HEK293T (cell line): ENCODE data around the gene DERL3.

Experiments used
- CTCF ChIA-PET: fragments of 350-600 bp; formaldehyde crosslinking; extraction: SDS; loops from one replicate; lab custom pipeline; 2021; ENCODE audit warnings: antibody characterized with exemption, inconsistent platforms; lab: Yijun Ruan, JAX
- POLR2A ChIA-PET: fragments of 350-600 bp; formaldehyde crosslinking; extraction: SDS; loops from one replicate; lab custom pipeline; 2020; ENCODE audit warnings: antibody characterized with exemption, inconsistent platforms; lab: Yijun Ruan, JAX
- DNase-seq: peaks from one replicate; pipeline ENCODE4 v3.0.0; 2012; ENCODE audit warnings: mixed read lengths; ENCODE audit errors: extremely low spot score
- ARNT ChIP-seq: fragments of 450-650 bp; IDR thresholded peaks from 2 replicates; pipeline ENCODE4 v1.6.1; 2017; ENCODE audit warnings: mild to moderate bottlenecking
- BHLHE40 ChIP-seq: fragments of 450-650 bp; IDR thresholded peaks from 2 replicates; pipeline ENCODE4 v1.6.1; 2016; ENCODE audit warnings: mild to moderate bottlenecking, moderate library complexity, borderline replicate concordance
- CTBP1 ChIP-seq: fragments of 450-650 bp; IDR thresholded peaks from 2 replicates; pipeline ENCODE4 v1.6.1; 2016; ENCODE audit warnings: borderline replicate concordance
- ELF4 ChIP-seq: fragments of 450-650 bp; IDR thresholded peaks from 2 replicates; pipeline ENCODE4 v1.6.1; 2017; ENCODE audit warnings: antibody characterized with exemption
- FOXA1 ChIP-seq: fragments of 450-650 bp; IDR thresholded peaks from 2 replicates; pipeline ENCODE4 v1.6.1; 2016; ENCODE audit warnings: mild to moderate bottlenecking
- FOXK2 ChIP-seq: fragments of 450-650 bp; IDR thresholded peaks from 2 replicates; pipeline ENCODE4 v1.6.1; 2016; ENCODE audit warnings: mild to moderate bottlenecking
- FOXM1 ChIP-seq: fragments of 450-650 bp; IDR thresholded peaks from 2 replicates; pipeline ENCODE4 v1.6.1; 2017; ENCODE audit warnings: mild to moderate bottlenecking, borderline replicate concordance
- HDGF ChIP-seq: fragments of 450-650 bp; IDR thresholded peaks from 2 replicates; pipeline ENCODE4 v1.6.1; 2017; ENCODE audit warnings: antibody characterized with exemption, borderline replicate concordance
- L3MBTL2 ChIP-seq: fragments of 450-650 bp; conservative IDR thresholded peaks from 2 replicates; pipeline ENCODE4 v1.6.1; 2016; ENCODE audit warnings: mild to moderate bottlenecking
- LEF1 ChIP-seq: fragments of 450-650 bp; IDR thresholded peaks from 2 replicates; pipeline ENCODE4 v1.6.1; 2017; ENCODE audit warnings: mild to moderate bottlenecking, borderline replicate concordance
- NFRKB ChIP-seq: fragments of 450-650 bp; IDR thresholded peaks from 2 replicates; pipeline ENCODE4 v1.6.1; 2016; ENCODE audit warnings: mild to moderate bottlenecking, moderate library complexity
- PKNOX1 ChIP-seq: fragments of 450-650 bp; IDR thresholded peaks from 2 replicates; pipeline ENCODE4 v1.6.1; 2016
- SP1 ChIP-seq: fragments of 450-650 bp; IDR thresholded peaks from 2 replicates; pipeline ENCODE4 v1.6.1; 2017
- SUZ12 ChIP-seq: fragments of 450-650 bp; IDR thresholded peaks from 2 replicates; pipeline ENCODE4 v1.6.1; 2016; ENCODE audit warnings: mild to moderate bottlenecking
- TARDBP ChIP-seq: fragments of 450-650 bp; IDR thresholded peaks from 2 replicates; pipeline ENCODE4 v1.6.1; 2016
- ZNF384 ChIP-seq: fragments of 450-650 bp; IDR thresholded peaks from 2 replicates; pipeline ENCODE4 v1.6.1; 2016

DERL3 gene

DNA sequence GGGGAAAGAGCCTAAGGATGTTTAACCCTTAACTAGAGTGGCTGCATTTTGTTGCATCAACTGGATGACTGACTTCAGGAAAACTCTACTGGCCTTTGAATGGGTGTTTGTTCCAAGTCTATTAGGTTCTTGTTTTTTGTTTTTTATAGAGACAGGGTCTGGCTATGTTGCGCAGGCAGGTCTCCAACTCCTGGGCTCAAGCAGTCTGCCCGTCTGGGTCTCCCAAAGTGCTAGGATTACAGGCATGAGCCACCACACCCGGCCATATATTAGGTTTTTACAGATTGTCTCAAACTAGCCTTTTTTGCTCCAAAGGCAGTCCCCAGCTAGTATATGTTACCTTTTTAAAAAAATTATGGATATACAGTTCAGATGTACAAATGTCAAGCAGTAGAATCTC lies 50.9 kb downstream of the DERL3 start:
- TF ChIP-seq SP1 (no peak), FOXM1 (no peak), FOXA1 (no peak), FOXK2 (no peak), ELF4 (no peak), HDGF (no peak), L3MBTL2 (no peak), CTBP1 (no peak), ZNF384 (no peak), PKNOX1 (no peak), SUZ12 (no peak), LEF1 (no peak), BHLHE40 (no peak), TARDBP (no peak), ARNT (no peak), NFRKB (no peak)
- no peak for DNase-seq
- POLR2A ChIA-PET, result interaction anchor here (1.0 to 4.2 kb wide), 3 partner anchors 13 to 126 kb away, joined by 3 to 23 read pairs (median 3); partner anchors contain the start of gene CHCHD10

DNA sequence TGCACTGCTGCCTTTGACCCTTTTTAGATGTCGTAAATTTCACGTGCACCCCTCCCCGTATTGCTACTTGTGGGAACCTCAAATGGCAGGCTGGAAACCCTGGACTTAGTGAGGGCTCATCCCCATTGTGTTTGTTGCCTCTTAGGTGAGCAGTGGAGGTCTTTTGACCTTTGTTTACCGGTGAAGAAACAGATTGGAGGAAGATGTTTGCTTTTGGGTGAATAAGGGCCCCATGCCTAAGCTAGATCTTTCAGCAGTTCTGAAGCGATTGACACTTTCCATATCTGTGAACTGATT lies 51.3 kb downstream of the DERL3 start:
- CTCF ChIA-PET, result interaction anchor here (1.0 kb wide), 1 partner anchor 12 kb away, joined by 3 read pairs; no protein-coding TSS in a partner anchor
- POLR2A ChIA-PET, result interaction anchor here (0.6 to 4.2 kb wide), 5 partner anchors 10 to 126 kb away, joined by 3 to 23 read pairs (median 4); partner anchors contain the start of genes CHCHD10 and SLC2A11

More for the DNA sequence above, 50.9 kb downstream of the DERL3 start:
- CTCF ChIA-PET, result interaction anchor here (1.0 kb wide), 1 partner anchor 12 kb away, joined by 3 read pairs; no protein-coding TSS in a partner anchor

DNA sequence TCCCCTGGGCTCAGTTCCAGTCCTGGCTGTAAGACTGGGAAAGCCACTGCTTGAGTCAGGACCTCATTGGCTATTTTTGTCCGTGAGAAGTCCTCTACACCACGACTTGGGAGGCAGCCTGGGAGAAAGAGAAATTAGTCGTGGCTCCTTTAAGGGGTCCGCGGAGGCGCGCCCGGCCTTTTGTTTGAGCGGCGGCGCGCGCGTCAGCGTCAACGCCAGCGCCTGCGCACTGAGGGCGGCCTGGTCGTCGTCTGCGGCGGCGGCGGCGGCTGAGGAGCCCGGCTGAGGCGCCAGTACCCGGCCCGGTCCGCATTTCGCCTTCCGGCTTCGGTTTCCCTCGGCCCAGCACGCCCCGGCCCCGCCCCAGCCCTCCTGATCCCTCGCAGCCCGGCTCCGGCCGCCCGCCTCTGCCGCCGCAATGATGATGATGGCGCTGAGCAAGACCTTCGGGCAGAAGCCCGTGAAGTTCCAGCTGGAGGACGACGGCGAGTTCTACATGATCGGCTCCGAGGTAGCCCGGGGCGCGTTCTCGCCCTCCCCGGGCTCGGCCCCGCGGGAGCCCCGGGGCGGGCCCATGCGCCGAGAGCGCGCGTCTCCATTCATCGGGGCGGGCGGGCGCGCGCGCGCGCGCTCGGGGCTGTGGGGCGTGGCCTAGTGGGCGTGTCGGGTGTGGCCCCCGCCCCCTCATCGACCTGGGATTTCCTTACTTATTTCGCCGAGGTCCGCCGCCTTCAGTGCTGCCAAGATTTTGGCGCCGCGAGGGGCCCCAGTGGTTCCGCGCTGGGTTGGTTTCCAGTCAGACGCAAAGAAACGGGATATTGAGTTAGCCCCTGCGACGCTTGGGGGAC lies 51.8 kb downstream of the DERL3 start, which contains the start of gene SMARCB1:
SMARCB1 (plus strand) TSS at position 215 of the 848 bp plus-strand sequence; CDS start at position 419, 204 bp downstream.
- TF ChIP-seq FOXK2 (no peak), PKNOX1 (peak; percentile 15; the same call in 1 of the 2 replicates), BHLHE40 (no peak; the same call in 1 of the 2 replicates), ARNT (no peak)
- ChIA-PET CTCF (interaction anchor here (1.0 kb wide), 1 partner anchor 11 kb away, joined by 3 read pairs; no protein-coding TSS in a partner anchor), POLR2A (interaction anchor here (0.6 to 4.2 kb wide), 8 partner anchors 9 to 127 kb away, joined by 3 to 23 read pairs (median 4); partner anchors contain the start of genes CHCHD10, SLC2A11 and ZNF70)
- peak; percentile 98 for DNase-seq

More for the DNA sequence above, 51.3 kb downstream of the DERL3 start:
- TF ChIP-seq NFRKB (no peak), PKNOX1 (no peak)
- no peak for DNase-seq

GRCh38 chr22:23786261-23786710 lies 52.5 kb downstream of the DERL3 start:
- no peak for DNase-seq
- ChIA-PET POLR2A (interaction anchor here (0.9 to 4.2 kb wide), 6 partner anchors 9 to 127 kb away, joined by 3 to 23 read pairs (median 4); partner anchors contain the start of genes MMP11, SLC2A11 and ZNF70), CTCF (no interaction called here)
- TF ChIP-seq LEF1, result no peak
- TF ChIP-seq ZNF384, result no peak
- no peak for TF ChIP-seq PKNOX1
- TF ChIP-seq FOXK2, result no peak
- TF ChIP-seq ARNT, result no peak
- TF ChIP-seq SUZ12, result no peak
- TF ChIP-seq TARDBP, result no peak
